HL-60 (cell line): Measurements from ENCODE around the gene LMF2.

Source experiments
- DNase-seq, 2 experiments: peaks; one replicate each; pipeline ENCODE4 v3.0.0-alpha.2; 2010 to 2020; ENCODE audit warnings: low read depth in 1 of 2, low spot score in 1 of 2
- H3K27ac ChIP-seq: fragments of 250-450 bp; sonication (Bioruptor Pico); replicated peaks from 2 replicates; pipeline ENCODE4 v1.5.1; 2020; ENCODE audit warnings: mild to moderate bottlenecking, moderate library complexity
- H3K27me3 ChIP-seq: fragments of 250-450 bp; sonication (Bioruptor Pico); 2 replicates; pipeline ENCODE4 v1.5.1; 2021; ENCODE audit warnings: mild to moderate bottlenecking, moderate library complexity; ENCODE audit not compliant: insufficient read depth, poor library complexity, severe bottlenecking
- H3K4me3 ChIP-seq: replicated peaks from 2 replicates; pipeline ENCODE4 v1.5.1; 2011; ENCODE audit warnings: mild to moderate bottlenecking, control low read depth, low read length; ENCODE audit not compliant: insufficient read depth
- GABPA ChIP-seq: IDR thresholded peaks from 2 replicates; pipeline ENCODE4 v1.6.1; 2012; ENCODE audit warnings: low read depth
- POLR2AphosphoS5 ChIP-seq: IDR thresholded peaks from 2 replicates; pipeline ENCODE4 v1.6.1; 2012; ENCODE audit warnings: low read depth
- SPI1 ChIP-seq: IDR thresholded peaks from 2 replicates; pipeline ENCODE4 v1.6.1; 2012; ENCODE audit warnings: low read depth, mild to moderate bottlenecking, borderline replicate concordance
- TF ChIP-seq, protein P1 (sequence below): IDR thresholded peaks from one replicate; pipeline ENCODE4 v1.5.1; 2011; ENCODE audit warnings: low read length, control low read depth, inconsistent platforms; ENCODE audit not compliant: insufficient read depth
- TF ChIP-seq, protein P2 (sequence below): IDR thresholded peaks from 2 replicates; pipeline ENCODE4 v1.6.1; 2012; ENCODE audit warnings: low read depth; ENCODE audit not compliant: insufficient replicate concordance

The LMF2 gene

DNA sequence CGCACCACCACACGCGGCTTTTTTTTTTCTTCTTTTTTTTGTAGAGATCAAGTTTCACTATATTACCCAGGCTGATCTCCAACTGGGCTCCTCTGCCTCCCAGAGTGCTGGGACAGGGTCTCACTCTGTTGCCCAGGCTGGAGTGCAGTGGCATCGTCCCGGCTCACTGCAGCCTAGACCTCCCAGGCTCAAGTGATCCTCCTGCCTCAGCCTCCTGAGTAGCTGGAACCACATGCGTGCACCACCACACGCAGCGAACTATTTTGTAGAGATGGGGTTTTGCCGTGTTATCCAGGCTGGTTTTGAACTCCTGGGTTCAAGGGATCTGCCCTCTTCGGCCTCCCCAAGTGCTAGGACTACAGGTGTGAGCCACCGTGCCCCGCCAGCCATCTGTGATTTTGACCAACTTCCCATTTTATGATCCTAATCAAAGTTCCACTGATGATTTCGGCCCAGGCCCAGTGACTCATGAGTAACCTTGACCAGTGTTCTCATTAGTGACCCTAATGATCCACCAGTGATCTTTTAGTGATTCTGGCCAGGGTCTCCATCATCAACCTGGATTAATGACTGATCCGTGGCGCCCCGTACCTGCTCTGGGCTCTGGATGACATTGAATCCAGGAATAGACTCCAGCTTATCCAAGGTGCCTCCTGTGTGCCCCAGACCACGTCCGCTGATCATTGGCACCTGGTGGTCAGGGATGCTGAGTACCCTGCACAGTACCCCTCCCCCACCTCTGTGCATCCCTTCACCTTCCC is 20.6 kb upstream of the LMF2 start:
- no peak overlapping the region for H3K27ac ChIP-seq
- TF ChIP-seq, protein P1, sequence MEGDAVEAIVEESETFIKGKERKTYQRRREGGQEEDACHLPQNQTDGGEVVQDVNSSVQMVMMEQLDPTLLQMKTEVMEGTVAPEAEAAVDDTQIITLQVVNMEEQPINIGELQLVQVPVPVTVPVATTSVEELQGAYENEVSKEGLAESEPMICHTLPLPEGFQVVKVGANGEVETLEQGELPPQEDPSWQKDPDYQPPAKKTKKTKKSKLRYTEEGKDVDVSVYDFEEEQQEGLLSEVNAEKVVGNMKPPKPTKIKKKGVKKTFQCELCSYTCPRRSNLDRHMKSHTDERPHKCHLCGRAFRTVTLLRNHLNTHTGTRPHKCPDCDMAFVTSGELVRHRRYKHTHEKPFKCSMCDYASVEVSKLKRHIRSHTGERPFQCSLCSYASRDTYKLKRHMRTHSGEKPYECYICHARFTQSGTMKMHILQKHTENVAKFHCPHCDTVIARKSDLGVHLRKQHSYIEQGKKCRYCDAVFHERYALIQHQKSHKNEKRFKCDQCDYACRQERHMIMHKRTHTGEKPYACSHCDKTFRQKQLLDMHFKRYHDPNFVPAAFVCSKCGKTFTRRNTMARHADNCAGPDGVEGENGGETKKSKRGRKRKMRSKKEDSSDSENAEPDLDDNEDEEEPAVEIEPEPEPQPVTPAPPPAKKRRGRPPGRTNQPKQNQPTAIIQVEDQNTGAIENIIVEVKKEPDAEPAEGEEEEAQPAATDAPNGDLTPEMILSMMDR: no peak
- TF ChIP-seq SPI1 (no peak), POLR2AphosphoS5 (no peak; the same call in 1 of the 2 replicates), GABPA (no peak)
- TF ChIP-seq, protein P2, sequence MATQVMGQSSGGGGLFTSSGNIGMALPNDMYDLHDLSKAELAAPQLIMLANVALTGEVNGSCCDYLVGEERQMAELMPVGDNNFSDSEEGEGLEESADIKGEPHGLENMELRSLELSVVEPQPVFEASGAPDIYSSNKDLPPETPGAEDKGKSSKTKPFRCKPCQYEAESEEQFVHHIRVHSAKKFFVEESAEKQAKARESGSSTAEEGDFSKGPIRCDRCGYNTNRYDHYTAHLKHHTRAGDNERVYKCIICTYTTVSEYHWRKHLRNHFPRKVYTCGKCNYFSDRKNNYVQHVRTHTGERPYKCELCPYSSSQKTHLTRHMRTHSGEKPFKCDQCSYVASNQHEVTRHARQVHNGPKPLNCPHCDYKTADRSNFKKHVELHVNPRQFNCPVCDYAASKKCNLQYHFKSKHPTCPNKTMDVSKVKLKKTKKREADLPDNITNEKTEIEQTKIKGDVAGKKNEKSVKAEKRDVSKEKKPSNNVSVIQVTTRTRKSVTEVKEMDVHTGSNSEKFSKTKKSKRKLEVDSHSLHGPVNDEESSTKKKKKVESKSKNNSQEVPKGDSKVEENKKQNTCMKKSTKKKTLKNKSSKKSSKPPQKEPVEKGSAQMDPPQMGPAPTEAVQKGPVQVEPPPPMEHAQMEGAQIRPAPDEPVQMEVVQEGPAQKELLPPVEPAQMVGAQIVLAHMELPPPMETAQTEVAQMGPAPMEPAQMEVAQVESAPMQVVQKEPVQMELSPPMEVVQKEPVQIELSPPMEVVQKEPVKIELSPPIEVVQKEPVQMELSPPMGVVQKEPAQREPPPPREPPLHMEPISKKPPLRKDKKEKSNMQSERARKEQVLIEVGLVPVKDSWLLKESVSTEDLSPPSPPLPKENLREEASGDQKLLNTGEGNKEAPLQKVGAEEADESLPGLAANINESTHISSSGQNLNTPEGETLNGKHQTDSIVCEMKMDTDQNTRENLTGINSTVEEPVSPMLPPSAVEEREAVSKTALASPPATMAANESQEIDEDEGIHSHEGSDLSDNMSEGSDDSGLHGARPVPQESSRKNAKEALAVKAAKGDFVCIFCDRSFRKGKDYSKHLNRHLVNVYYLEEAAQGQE: no peak
- H3K4me3 ChIP-seq: no peak overlapping the region
- H3K27me3 ChIP-seq: no peaks in the 10 kb centered on the region
- DNase-seq: no peak

DNA sequence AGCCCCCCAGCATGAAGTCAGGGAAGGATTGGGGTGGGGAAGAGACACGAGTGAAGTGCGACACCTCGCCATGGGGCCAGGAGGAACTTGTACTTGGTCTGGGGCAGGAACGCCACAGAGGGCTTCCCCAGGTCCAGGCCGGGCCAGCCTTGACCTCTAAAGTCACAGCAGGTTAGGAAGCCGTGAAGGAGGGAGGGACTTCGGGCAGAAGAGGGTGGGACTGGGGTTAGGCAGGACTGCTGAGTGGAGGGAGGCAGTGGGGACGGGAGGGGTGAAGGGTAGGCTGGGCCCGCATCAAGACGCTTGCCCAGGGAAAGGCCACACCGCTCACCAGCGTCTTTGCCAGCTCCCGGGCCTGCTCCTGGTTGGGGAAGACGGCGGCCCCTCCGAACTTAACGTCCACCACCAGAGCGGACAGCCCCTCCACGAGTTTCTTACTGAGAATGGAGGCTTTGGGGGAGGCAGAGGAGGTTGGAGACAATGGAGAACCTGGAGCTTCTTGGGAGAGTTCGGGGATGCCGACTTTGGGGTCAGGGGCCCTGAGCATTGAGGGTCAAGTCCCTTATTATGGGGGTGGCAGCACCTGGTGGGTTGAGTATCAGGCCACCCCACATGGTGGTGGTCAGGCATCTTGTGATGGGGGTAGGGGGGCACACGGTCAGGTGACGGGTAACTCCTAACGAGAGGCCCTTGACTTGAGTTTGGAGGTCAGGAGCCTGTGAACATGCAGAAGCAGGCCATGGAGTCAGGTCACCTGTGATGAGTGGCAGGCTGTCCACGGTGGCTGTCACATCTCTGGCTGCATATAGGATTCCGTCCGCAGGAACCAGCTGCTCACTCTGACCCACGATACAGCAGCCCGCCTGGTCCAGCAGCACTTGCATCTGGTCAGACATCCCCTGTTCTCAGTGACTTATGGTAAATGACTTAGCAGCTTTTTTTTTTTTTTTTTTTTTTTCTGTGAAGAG is 19.6 kb upstream of the LMF2 start:
- peak overlapping the region; percentile 91 for H3K27ac ChIP-seq
- TF ChIP-seq, protein P1: no peak
- TF ChIP-seq, protein P2: no peak
- no peak for TF ChIP-seq SPI1
- TF ChIP-seq POLR2AphosphoS5: peak; percentile 56; the same call in 1 of the 2 replicates
- no peak for TF ChIP-seq GABPA
- peak overlapping the region; percentile 70 for H3K4me3 ChIP-seq
- no peaks in the 10 kb centered on the region for H3K27me3 ChIP-seq
- DNase-seq: peak; percentile 71 to 89

DNA sequence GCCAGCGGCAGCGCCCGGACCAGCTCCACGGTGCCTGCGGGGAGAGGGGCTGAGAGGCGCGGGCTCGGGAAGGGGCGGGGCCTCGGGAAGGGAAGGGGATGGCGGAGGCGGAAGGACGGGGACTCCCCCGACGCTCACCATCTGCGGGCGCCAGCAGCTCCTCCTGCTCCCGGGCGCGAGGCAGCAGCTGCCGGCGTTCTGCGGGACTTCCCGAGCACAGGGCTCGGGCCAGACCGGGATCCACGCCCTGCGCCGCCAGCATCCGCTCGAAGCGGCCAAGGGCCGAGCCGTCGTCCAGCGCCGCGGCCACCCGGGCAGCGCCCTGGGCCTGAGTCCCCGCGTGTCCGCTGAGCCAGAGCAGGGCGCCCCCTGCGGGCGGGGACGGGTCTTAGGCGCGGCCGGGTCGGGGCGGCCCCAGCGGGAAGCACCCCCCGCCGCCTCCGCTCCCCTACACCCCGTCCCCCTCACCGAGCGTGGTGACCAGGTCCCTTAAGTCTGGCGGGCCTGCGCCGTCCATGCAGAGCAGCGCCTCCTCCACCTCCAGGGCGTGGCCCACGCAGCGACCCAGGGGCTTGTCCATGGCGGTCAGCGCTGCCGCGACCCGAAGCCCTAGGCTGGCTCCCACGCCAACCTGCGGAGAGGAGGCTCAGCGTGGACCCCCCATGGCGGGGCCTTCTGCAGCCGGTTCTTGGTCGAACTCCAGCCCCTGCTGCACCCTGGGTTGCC is 18.8 kb upstream of the LMF2 start:
- peak overlapping the region; percentile 91 for H3K27ac ChIP-seq
- H3K27me3 ChIP-seq: no peaks in the 10 kb centered on the region
- H3K4me3 ChIP-seq: peak overlapping the region; percentile 70
- peak; percentile 84 to 90 for DNase-seq
- no peak for TF ChIP-seq SPI1
- TF ChIP-seq GABPA: peak; percentile 33; the same call in 1 of the 2 replicates
- TF ChIP-seq, protein P2: peak; percentile 33
- TF ChIP-seq, protein P1: peak; percentile 26
- TF ChIP-seq POLR2AphosphoS5: no peak; the same call in 1 of the 2 replicates
